GM12878 (cell line): Measurements from ENCODE around the gene WDFY3. TPM values are rescaled to one million over a fixed set of nuclear protein-coding genes. Genes with fewer than 3 reads are reported as not detected.

Experiments
- ATAC-seq: fragments of 200-7000 bp; cut with Tn5 transposase; 3 replicates; pipeline ENCODE4 v1.9.1; 2020; ENCODE audit warnings: mild to moderate bottlenecking, moderate library complexity
- BruUV-seq: library from RNA; stranded (reverse); fragments of 400-500 nt; replicated peaks from 2 replicates; lab custom pipeline; 2021; lab: Mats Ljungman, UMichigan
- CTCF ChIA-PET: fragments of 300-600 bp; sonication (Branson Sonifier 250); formaldehyde crosslinking; extraction: SDS; loops from one replicate; lab custom pipeline; 2021; ENCODE audit warnings: inconsistent platforms; lab: Yijun Ruan, JAX
- POLR2A ChIA-PET: fragments of 350-600 bp; formaldehyde crosslinking; extraction: SDS; loops from one replicate; lab custom pipeline; 2021; ENCODE audit warnings: inconsistent platforms; lab: Charles Lee
- RAD21 ChIA-PET: fragments of 300-600 bp; sonication (Branson Sonifier 250); formaldehyde crosslinking; loops from one replicate; lab custom pipeline; 2023; ENCODE audit warnings: antibody characterized with exemption; ENCODE audit not compliant: unreplicated experiment; lab: Charles Lee
- SMC1A ChIA-PET: fragments of 300-600 bp; sonication (Branson Sonifier 250); formaldehyde crosslinking; loops from one replicate; lab custom pipeline; 2023; ENCODE audit not compliant: unreplicated experiment, uncharacterized antibody; lab: Charles Lee
- DNase-seq: peaks from one replicate; pipeline ENCODE4 v3.0.0-alpha.2; 2011; ENCODE audit warnings: low read depth, low spot score
- FAIRE-seq: peaks from 3 replicates; lab custom pipeline; 2011; peaks lifted over from hg19 to GRCh38; lab: Jason Lieb, UNC
- H2AFZ ChIP-seq: 2 replicates; pipeline ENCODE4 v1.6.0; 2011; ENCODE audit warnings: low read depth, low read length, control low read depth; ENCODE audit not compliant: control insufficient read depth
- H3K27ac ChIP-seq: 2 replicates; pipeline ENCODE4 v1.5.1; 2011; ENCODE audit warnings: control low read depth; ENCODE audit not compliant: control insufficient read depth, insufficient read depth
- H3K27me3 ChIP-seq, 2 experiments: replicated peaks in 1 of 2; 2 replicates each; pipeline versions ENCODE4 v1.6.0 to v1.6.1; 2011; ENCODE audit warnings: low read length in 1 of 2; ENCODE audit not compliant: control insufficient read depth in 2 of 2, insufficient read depth in 2 of 2
- H3K36me3 ChIP-seq, 2 experiments: 2 replicates each; pipeline ENCODE4 v1.5.1; 2011; ENCODE audit warnings: low read length in 1 of 2; ENCODE audit not compliant: control insufficient read depth in 2 of 2, insufficient read depth in 2 of 2
- H3K4me1 ChIP-seq: 2 replicates; pipeline ENCODE4 v1.6.1; 2011; ENCODE audit warnings: mild to moderate bottlenecking, low read length, moderate library complexity, mixed read lengths; ENCODE audit not compliant: control insufficient read depth, insufficient read depth
- H3K4me2 ChIP-seq: 2 replicates; pipeline ENCODE4 v1.6.0; 2011; ENCODE audit warnings: control low read depth; ENCODE audit not compliant: control insufficient read depth, insufficient read depth
- H3K4me3 ChIP-seq: fragments of 200-600 bp; sonication (generic); 2 replicates; pipeline ENCODE4 v1.5.1; 2016
- H3K79me2 ChIP-seq: 2 replicates; pipeline ENCODE4 v1.6.0; 2011; ENCODE audit warnings: low read length; ENCODE audit not compliant: control insufficient read depth, insufficient read depth
- H3K9ac ChIP-seq: 2 replicates; pipeline ENCODE4 v1.8.0; 2011; ENCODE audit warnings: low read length, control low read depth, mixed read lengths; ENCODE audit not compliant: control insufficient read depth, insufficient read depth
- H3K9me3 ChIP-seq: replicated peaks from 3 replicates; pipeline ENCODE4 v1.5.1; 2011; ENCODE audit warnings: mild to moderate bottlenecking, low read length; ENCODE audit not compliant: control insufficient read depth, insufficient read depth
- H4K20me1 ChIP-seq: 2 replicates; pipeline ENCODE4 v1.6.0; 2011; ENCODE audit not compliant: control insufficient read depth, insufficient read depth
- CBFB ChIP-seq: IDR thresholded peaks from 2 replicates; pipeline ENCODE4 v1.6.1; 2016; ENCODE audit warnings: antibody characterized with exemption, low read depth
- E4F1 ChIP-seq: fragments of 450-650 bp; IDR thresholded peaks from 2 replicates; pipeline ENCODE4 v1.6.1; 2018; ENCODE audit warnings: borderline replicate concordance, mild to moderate bottlenecking; ENCODE audit not compliant: partially characterized antibody
- EED ChIP-seq: sonication (generic); IDR thresholded peaks from 2 replicates; pipeline ENCODE4 v1.6.1; 2016; ENCODE audit warnings: antibody characterized with exemption, low read depth
- FOXK2 ChIP-seq: fragments of 450-650 bp; IDR thresholded peaks from 2 replicates; pipeline ENCODE4 v1.6.1; 2017; ENCODE audit warnings: mild to moderate bottlenecking, moderate library complexity
- HDAC2 ChIP-seq: fragments of 200-600 bp; sonication (generic); IDR thresholded peaks from 2 replicates; pipeline ENCODE4 v1.6.1; 2017
- IRF4 ChIP-seq: IDR thresholded peaks from 2 replicates; pipeline ENCODE4 v1.6.1; 2011; ENCODE audit warnings: low read depth, low read length
- NKRF ChIP-seq: fragments of 450-650 bp; conservative IDR thresholded peaks from 2 replicates; pipeline ENCODE4 v1.6.1; 2017; ENCODE audit warnings: mild to moderate bottlenecking, moderate library complexity
- NR2F1 ChIP-seq: fragments of 450-650 bp; conservative IDR thresholded peaks from 2 replicates; pipeline ENCODE4 v1.6.1; 2017; ENCODE audit warnings: mild to moderate bottlenecking
- PBX3 ChIP-seq: IDR thresholded peaks from 2 replicates; pipeline ENCODE4 v1.6.1; 2011; ENCODE audit warnings: mild to moderate bottlenecking, low read depth, low read length, moderate library complexity; ENCODE audit not compliant: insufficient replicate concordance
- SPI1 ChIP-seq: IDR thresholded peaks from 2 replicates; pipeline ENCODE4 v1.6.1; 2011; ENCODE audit warnings: low read depth, mild to moderate bottlenecking, low read length, moderate library complexity, borderline replicate concordance; ENCODE audit not compliant: insufficient read depth
- ZNF384 ChIP-seq: IDR thresholded peaks from 2 replicates; pipeline ENCODE4 v1.6.1; 2012; ENCODE audit warnings: low read depth, mild to moderate bottlenecking, low read length, improper control_type of control experiment, borderline replicate concordance
- WGBS: methylation state at CpG from one replicate; pipeline ENCODE4 v1.1.6; 2016; ENCODE audit warnings: low lambda C conversion rate; ENCODE audit not compliant: insufficient replicate concordance, insufficient coverage; ENCODE audit errors: missing lambda C conversion rate; 5-methylcytosine and 5-hydroxymethylcytosine counted together
- in situ Hi-C: fragments of 300-500 bp; cut with MboI; formaldehyde crosslinking; loops from 9 replicates; pipeline ENCODE4 v1.14.3; 2018; ENCODE audit warnings: mixed read lengths
- intact Hi-C: fragments of 100-400 bp; cut with micrococcal nuclease; formaldehyde crosslinking; loops from one replicate; pipeline ENCODE4 v1.14.2; 2022; ENCODE audit not compliant: unreplicated experiment
- polyA plus RNA-seq, 11 experiments: library from polyadenylated mRNA; depleted of rRNA in 4 of 11; unstranded in 6 of 11; stranded (reverse) in 5 of 11; fragments of >200 nt; fragmentation: Nextera tagmentation in 4 of 11; fragmentation: Illumina TruSeq in 1 of 11; extraction: Ambion mirVana in 4 of 11; extraction: Trizol in 1 of 11; gene quantifications; 1 replicate in 1 of 11; 2 replicates in 10 of 11; pipeline versions ENCODE4 v1.2.1 to v1.2.3, GENCODE V29; 2011 to 2016; ENCODE audit warnings: inconsistent platforms in 2 of 11, missing spikeins in 2 of 11, low read depth in 1 of 11
- total RNA-seq, 4 experiments: library from RNA; depleted of rRNA in 3 of 4; stranded (reverse); fragments of >200 nt in 3 of 4; fragmentation: Illumina TruSeq in 1 of 4; extraction: Trizol in 1 of 4; gene quantifications; 2 replicates each; pipeline versions ENCODE4 v1.2.1 to v1.2.3, GENCODE V29; 2013 to 2021

The WDFY3 gene
- total and polyA plus RNA-seq, 10 of the 15 experiments (the other 5 are each of a cell fraction or from before 2014, with no cell fraction given) = 0.01 to 0.23 (median 0.12) TPM; not detected in 2

GRCh38 chr4:84916227-84916626, 50.3 kb downstream of the WDFY3 start:
- intact Hi-C loops (no loop called here), in situ Hi-C loops (no loop called here)
- TF ChIP-seq CBFB = no peak
- TF ChIP-seq NR2F1 = no peak
- TF ChIP-seq SPI1 = no peak
- no peak for TF ChIP-seq PBX3
- TF ChIP-seq NKRF = no peak
- no peak for TF ChIP-seq ZNF384
- no peak for TF ChIP-seq FOXK2
- TF ChIP-seq HDAC2 = no peak
- no peak for TF ChIP-seq E4F1
- no peak for TF ChIP-seq IRF4
- no peak for TF ChIP-seq EED
- DNase-seq = no peak
- ChIA-PET POLR2A (no interaction called here), RAD21 (no interaction called here), SMC1A (no interaction called here), CTCF (no interaction called here)
- Histone ChIP-seq H3K4me1 (no peaks in the 10 kb centered on the region), H3K9me3 (no peaks in the 10 kb centered on the region), H3K4me3 (no peak overlapping the region), H2AFZ (no peak overlapping the region), H3K79me2 (no peaks in the 10 kb centered on the region), H3K27ac (no peak overlapping the region), H3K36me3 (no peaks in the 10 kb centered on the region), H4K20me1 (no peaks in the 10 kb centered on the region), H3K9ac (no peak overlapping the region), H3K4me2 (no peak overlapping the region), H3K27me3 (no peaks in the 10 kb centered on the region)
- BruUV-seq = no TSS peak
- WGBS = 0% methylated on average over 1 of the region's 1 CpG
- no peak for ATAC-seq
- no peak for FAIRE-seq
